HG02885 (cell line): ENCODE results near the gene APOC3.
"Not testable (repeated sequence)": the region's sequence is repeated elsewhere in the genome, so short reads cannot be mapped to it uniquely, and the experiment has no call there.

Experiments used
- ATAC-seq: cut with Tn5 transposase; IDR thresholded peaks from one replicate; pipeline ENCODE4 v1.9.1; 2021; ENCODE audit warnings: mild to moderate bottlenecking; ENCODE audit not compliant: unreplicated experiment, poor library complexity

APOC3 gene

GRCh38 chr11:116828632-116829524, 829 bp upstream of the APOC3 start:
- no peak for ATAC-seq

DNA sequence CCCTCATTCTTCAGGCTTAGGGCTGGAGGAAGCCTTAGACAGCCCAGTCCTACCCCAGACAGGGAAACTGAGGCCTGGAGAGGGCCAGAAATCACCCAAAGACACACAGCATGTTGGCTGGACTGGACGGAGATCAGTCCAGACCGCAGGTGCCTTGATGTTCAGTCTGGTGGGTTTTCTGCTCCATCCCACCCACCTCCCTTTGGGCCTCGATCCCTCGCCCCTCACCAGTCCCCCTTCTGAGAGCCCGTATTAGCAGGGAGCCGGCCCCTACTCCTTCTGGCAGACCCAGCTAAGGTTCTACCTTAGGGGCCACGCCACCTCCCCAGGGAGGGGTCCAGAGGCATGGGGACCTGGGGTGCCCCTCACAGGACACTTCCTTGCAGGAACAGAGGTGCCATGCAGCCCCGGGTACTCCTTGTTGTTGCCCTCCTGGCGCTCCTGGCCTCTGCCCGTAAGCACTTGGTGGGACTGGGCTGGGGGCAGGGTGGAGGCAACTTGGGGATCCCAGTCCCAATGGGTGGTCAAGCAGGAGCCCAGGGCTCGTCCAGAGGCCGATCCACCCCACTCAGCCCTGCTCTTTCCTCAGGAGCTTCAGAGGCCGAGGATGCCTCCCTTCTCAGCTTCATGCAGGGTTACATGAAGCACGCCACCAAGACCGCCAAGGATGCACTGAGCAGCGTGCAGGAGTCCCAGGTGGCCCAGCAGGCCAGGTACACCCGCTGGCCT, 641 bp downstream of the APOC3 start:
- ATAC-seq: no peak

GRCh38 chr11:116831790-116832349, 2.2 kb downstream of the APOC3 start:
- ATAC-seq: no peak

GRCh38 chr11:116832350-116833290, 2.9 kb downstream of the APOC3 start:
- ATAC-seq: no peak

- no peak for ATAC-seq
Measured at GRCh38 chr11:116833491-116833815, 3.7 kb downstream of the APOC3 start.

- no peak for ATAC-seq
Measured at GRCh38 chr11:116833816-116834534, 4.3 kb downstream of the APOC3 start.

- ATAC-seq: not testable (repeated sequence)
Measured at GRCh38 chr11:116834535-116835041, 4.9 kb downstream of the APOC3 start.

- ATAC-seq: peak; percentile 16
Measured at GRCh38 chr11:116835042-116835772, 5.5 kb downstream of the APOC3 start.

- peak; percentile 80 for ATAC-seq
Measured at GRCh38 chr11:116835791-116836631, 6.3 kb downstream of the APOC3 start.

- no peak for ATAC-seq
Measured at GRCh38 chr11:116836632-116836991, 6.9 kb downstream of the APOC3 start.

GRCh38 chr11:116837231-116838091, 7.8 kb downstream of the APOC3 start, which contains the start of gene APOA1:
APOA1 (minus strand) TSS chr11:116837622; CDS start chr11:116837387, 235 bp downstream.
- ATAC-seq: no peak

DNA sequence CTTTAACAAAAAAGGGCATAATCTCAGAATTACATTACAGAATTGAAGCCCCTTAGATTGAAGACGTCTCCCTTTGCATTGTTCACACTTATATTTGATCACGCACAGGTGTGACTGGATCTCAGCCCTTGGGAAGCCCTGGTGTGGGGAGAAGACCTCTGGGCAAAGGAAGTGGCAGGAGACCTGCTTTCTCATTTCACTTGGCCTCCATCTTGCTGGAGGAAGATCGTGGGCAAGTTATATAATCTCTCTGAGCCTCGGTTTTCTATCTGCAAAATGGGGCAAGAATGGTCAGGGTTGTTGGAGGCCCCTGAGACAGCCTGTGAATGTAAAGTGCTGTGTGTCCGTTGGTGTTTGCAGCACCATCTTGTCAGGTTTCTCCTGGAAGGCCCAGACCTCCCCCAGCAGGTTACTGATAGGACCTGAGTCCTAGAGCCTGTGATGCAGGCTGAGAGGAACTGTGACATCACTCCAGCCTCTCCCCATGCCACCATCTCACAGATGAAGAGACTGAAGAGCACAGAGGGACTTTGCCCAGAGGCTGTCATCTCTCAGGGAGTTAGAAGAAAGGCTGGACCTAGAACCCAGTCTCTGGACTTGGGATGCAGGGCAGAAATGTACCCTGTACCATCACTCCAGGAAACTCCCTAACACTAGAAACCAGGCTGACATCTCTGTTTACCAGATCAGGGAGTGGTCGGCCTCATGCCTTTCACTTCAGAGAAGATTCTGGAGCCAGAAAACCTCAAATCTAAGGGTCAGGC, 8.8 kb downstream of the APOC3 start:
- no peak for ATAC-seq

DNA sequence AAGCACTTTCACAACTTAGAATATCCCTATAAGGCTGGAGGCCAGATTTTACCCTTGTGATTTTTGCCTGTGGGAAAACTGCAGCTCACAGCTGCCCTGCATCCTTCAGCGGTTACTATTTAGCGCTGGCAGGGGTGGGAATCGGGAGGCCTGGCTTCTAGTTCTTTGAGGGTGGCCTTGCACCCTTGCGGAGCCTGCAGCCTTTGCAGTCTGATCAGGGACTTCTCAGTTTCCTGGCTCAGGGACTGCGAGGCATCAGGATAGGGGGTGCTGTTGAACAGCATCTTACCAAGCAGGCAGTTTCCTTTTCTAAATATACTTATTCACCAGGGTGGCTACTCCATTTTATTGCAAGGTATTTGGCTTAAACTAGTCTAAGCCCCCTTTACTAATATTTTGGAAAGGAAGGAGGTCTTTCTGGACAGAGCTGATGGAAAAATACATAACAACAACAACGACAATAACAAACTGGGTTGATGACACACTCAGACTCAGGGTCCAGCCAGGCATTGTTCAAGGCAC, 10.6 kb downstream of the APOC3 start:
- ATAC-seq: no peak

GRCh38 chr11:116840746-116841296, 11.1 kb downstream of the APOC3 start:
- ATAC-seq: no peak

DNA sequence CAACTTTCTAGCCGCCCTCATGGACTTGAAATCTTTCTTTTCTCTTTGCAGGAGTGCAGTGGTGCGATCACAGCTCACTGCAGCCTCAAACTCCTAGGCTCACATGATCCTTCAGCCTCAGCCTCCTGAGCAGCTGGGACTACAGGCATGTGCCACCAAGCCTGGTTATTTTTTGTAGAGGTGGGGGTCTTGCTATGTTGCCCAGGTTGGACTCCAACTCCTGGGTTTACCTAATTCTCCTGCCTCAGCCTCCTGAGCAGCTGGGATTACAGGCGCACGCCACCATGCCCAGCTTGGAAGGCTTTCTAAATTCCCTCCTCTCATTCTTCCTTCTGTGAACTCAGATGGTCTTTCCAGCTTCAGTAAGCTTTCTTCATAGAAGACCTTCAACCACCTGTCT, 12.4 kb downstream of the APOC3 start:
- no peak for ATAC-seq

- ATAC-seq: no peak
Measured at GRCh38 chr11:116842909-116843308, 13.2 kb downstream of the APOC3 start.
